Measurements from ENCODE around the gene SH3BP4.
A peak's percentile ranks its signal among the peaks of the same experiment; 100 is the strongest.

SH3BP4 gene

GRCh38 chr2:235097196-235097595, 145.4 kb downstream of the SH3BP4 start:
- no peak for DNase-seq

DNA sequence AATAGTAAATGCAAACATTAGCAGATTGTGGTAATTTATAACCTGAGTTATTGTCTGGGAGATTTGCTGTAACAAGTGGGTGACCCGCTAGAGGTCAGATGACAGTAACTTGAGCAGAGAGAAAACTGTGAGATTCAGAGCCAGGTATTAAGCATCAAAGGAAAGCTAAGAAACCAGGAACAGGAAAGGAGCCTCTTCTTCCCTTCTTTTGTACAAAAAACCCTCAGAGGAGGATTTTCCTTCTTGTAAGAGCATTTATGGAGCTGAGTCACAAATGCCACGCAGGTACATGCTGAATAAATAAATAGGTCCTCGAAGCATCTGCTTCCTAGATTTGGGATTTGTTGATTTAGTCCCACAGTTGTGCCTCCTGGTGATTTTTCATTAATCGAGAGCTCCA, 146.5 kb downstream of the SH3BP4 start:
- no peak for DNase-seq

GRCh38 chr2:235098736-235099494, 147.1 kb downstream of the SH3BP4 start:
- DNase-seq, result peak; percentile 18

GRCh38 chr2:235102896-235103295, 151.1 kb downstream of the SH3BP4 start:
- DNase-seq, result no peak

All from HCEC 1CT (cell line).